SJCRH30 (cell line): ENCODE data around the gene FSTL4. TPM values are rescaled to one million over a fixed set of nuclear protein-coding genes. Genes with fewer than 3 reads are reported as not detected.
"Not testable (repeated sequence)": the region's sequence is repeated elsewhere in the genome, so short reads cannot be mapped to it uniquely, and the experiment has no call there.

Experiments
- DNase-seq, 2 experiments: peaks; one replicate each; pipeline ENCODE4 v3.0.0-alpha.2; 2015 to 2020
- H3K27ac ChIP-seq: fragments of 250-450 bp; sonication (Bioruptor Pico); 2 replicates; pipeline ENCODE4 v1.5.1; 2020; ENCODE audit warnings: mild to moderate bottlenecking, moderate library complexity
- H3K27me3 ChIP-seq: fragments of 250-450 bp; sonication (Bioruptor Pico); 2 replicates; pipeline ENCODE4 v1.5.1; 2020; ENCODE audit warnings: mild to moderate bottlenecking, moderate library complexity
- H3K36me3 ChIP-seq: fragments of 250-450 bp; sonication (Bioruptor Pico); 2 replicates; pipeline ENCODE4 v1.5.1; 2020; ENCODE audit warnings: mild to moderate bottlenecking, moderate library complexity
- H3K4me1 ChIP-seq: fragments of 250-450 bp; sonication (Bioruptor Pico); 2 replicates; pipeline ENCODE4 v1.5.1; 2020; ENCODE audit warnings: mild to moderate bottlenecking, moderate library complexity
- H3K4me3 ChIP-seq: fragments of 250-450 bp; sonication (Bioruptor Pico); 2 replicates; pipeline ENCODE4 v1.5.1; 2020; ENCODE audit warnings: mild to moderate bottlenecking, moderate library complexity
- H3K9me3 ChIP-seq: fragments of 250-450 bp; sonication (Bioruptor Pico); replicated peaks from 2 replicates; pipeline ENCODE4 v1.5.1; 2020; ENCODE audit warnings: mild to moderate bottlenecking, moderate library complexity
- total RNA-seq: library from RNA; depleted of rRNA; stranded (reverse); fragments of >200 nt; shearing (Covaris generic); gene quantifications from 2 replicates; pipeline ENCODE4 v1.2.3, GENCODE V29; 2014

Gene FSTL4
- total RNA-seq, 1 experiment from 2014 or later, result 7.1 TPM

DNA sequence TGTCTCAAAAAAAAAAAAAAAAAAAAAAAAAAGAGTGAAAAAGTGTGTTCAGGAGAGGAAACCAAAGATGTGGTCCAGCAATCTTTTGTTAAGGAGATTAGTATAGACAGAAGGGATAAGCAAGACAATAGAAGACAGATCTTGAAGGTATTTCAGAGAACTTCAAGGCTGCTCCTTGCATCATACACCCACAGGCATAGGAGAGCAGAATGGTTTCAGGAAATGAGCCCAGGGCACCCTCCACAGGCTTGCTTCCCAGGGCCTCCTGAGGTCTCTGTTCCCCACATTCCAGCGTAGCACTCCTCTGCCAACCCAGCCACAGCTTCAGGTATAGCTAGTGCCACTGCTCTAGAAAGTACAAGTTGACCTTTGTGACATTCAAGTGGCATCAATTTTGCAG is 65.8 kb downstream of the FSTL4 start:
- H3K27me3 ChIP-seq, result no peaks in the 10 kb centered on the region
- no peaks in the 10 kb centered on the region; the same call in 1 of the 2 replicates for H3K9me3 ChIP-seq
- H3K4me1 ChIP-seq, result no peaks in the 10 kb centered on the region
- H3K36me3 ChIP-seq, result no peaks in the 10 kb centered on the region
- H3K4me3 ChIP-seq, result no peak overlapping the region
- no peak for DNase-seq
- H3K27ac ChIP-seq, result no peak overlapping the region

GRCh38 chr5:133544346-133544745 is 68.0 kb downstream of the FSTL4 start:
- Histone ChIP-seq H3K27me3 (no peaks in the 10 kb centered on the region), H3K27ac (no peak overlapping the region), H3K4me1 (peaks cover 8% of the 10 kb centered on the region), H3K9me3 (no peaks in the 10 kb centered on the region; the same call in 1 of the 2 replicates), H3K4me3 (no peak overlapping the region), H3K36me3 (no peaks in the 10 kb centered on the region)
- no peak for DNase-seq

DNA sequence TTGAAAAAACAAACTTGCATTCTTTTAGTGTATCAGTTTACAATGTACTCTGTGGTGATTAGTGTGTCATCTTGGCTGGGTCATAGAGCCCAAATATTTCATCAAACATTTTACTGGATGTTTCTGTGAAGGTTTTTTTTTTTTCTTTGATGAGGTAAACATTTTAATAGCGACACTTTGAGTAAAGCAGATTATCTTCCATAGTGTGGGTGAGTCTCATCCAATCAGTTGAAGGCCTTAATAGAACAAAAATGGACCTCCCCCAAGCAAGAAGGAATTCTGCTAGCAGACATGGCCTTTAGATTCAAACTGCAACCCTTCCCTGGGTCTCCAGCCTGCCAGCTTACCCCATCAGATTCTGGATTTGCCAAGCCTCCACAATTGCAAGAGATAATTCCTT is 72.5 kb downstream of the FSTL4 start:
- no peaks in the 10 kb centered on the region for H3K36me3 ChIP-seq
- no peak overlapping the region for H3K27ac ChIP-seq
- no peaks in the 10 kb centered on the region for H3K27me3 ChIP-seq
- H3K4me1 ChIP-seq, result peaks cover 19% of the 10 kb centered on the region
- DNase-seq, result no peak
- no peak overlapping the region for H3K4me3 ChIP-seq
- H3K9me3 ChIP-seq, result no peaks in the 10 kb centered on the region; the same call in 1 of the 2 replicates

GRCh38 chr5:133538718-133539117 is 73.6 kb downstream of the FSTL4 start:
- Histone ChIP-seq H3K9me3 (no peaks in the 10 kb centered on the region), H3K27me3 (no peaks in the 10 kb centered on the region), H3K4me1 (peaks cover 30% of the 10 kb centered on the region), H3K36me3 (no peaks in the 10 kb centered on the region), H3K4me3 (no peak overlapping the region), H3K27ac (no peak overlapping the region)
- DNase-seq, result no peak

DNA sequence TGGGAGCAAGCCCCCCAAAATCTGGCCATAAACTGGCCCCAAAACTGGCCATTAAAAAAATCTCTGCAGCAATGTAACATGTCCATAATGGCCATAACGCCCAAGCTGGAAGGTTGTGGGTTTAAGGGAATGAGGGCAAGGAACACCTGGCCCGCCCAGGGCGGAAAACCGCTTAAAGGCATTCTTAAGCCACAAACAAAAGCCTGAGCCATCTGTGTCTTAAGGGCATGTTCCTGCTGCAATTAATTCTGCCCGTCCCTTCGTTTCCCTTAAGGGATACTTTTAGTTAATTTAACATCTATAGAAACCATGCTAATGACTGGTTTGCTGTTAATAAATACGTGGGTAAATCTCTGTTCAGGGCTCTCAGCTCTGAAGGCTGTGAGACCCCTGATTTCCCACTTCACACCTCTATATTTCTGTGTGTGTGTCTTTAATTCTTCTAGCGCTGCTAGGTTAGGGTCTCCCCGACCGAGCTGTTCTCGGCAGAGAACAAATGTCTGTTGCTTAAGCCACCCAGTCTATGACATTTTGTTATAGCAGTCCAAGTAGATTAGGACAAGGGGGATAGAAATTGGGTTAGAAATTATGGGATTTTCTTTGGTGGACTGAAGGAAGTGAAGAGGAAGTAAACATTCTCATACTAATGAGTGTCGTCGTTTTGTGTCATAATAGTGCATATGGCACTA is 77.0 kb downstream of the FSTL4 start:
- Histone ChIP-seq H3K4me3 (peak overlapping the region; percentile 42), H3K4me1 (peaks cover 42% of the 10 kb centered on the region), H3K27ac (peak overlapping the region; percentile 74)
- DNase-seq, result peak; percentile 58 to 59
- not testable (repeated sequence) for H3K9me3 ChIP-seq, H3K36me3 ChIP-seq, H3K27me3 ChIP-seq

GRCh38 chr5:133534566-133534965 is 77.8 kb downstream of the FSTL4 start:
- Histone ChIP-seq H3K27ac (peak overlapping the region; percentile 74), H3K4me1 (peaks cover 41% of the 10 kb centered on the region), H3K4me3 (no peak overlapping the region), H3K36me3 (no peaks in the 10 kb centered on the region), H3K27me3 (no peaks in the 10 kb centered on the region), H3K9me3 (no peaks in the 10 kb centered on the region)
- DNase-seq, result peak; percentile 52 to 71

GRCh38 chr5:133533541-133533940 is 78.8 kb downstream of the FSTL4 start:
- Histone ChIP-seq H3K9me3 (no peaks in the 10 kb centered on the region), H3K4me3 (no peak overlapping the region), H3K36me3 (no peaks in the 10 kb centered on the region), H3K27ac (no peak overlapping the region), H3K27me3 (no peaks in the 10 kb centered on the region), H3K4me1 (peaks cover 45% of the 10 kb centered on the region)
- no peak for DNase-seq

GRCh38 chr5:133531594-133531993 is 80.7 kb downstream of the FSTL4 start:
- Histone ChIP-seq H3K9me3 (no peaks in the 10 kb centered on the region), H3K27me3 (no peaks in the 10 kb centered on the region), H3K4me1 (peaks cover 54% of the 10 kb centered on the region), H3K36me3 (no peaks in the 10 kb centered on the region), H3K4me3 (no peak overlapping the region), H3K27ac (no peak overlapping the region)
- DNase-seq, result peak in 1 of 2 experiments; percentile 22

DNA sequence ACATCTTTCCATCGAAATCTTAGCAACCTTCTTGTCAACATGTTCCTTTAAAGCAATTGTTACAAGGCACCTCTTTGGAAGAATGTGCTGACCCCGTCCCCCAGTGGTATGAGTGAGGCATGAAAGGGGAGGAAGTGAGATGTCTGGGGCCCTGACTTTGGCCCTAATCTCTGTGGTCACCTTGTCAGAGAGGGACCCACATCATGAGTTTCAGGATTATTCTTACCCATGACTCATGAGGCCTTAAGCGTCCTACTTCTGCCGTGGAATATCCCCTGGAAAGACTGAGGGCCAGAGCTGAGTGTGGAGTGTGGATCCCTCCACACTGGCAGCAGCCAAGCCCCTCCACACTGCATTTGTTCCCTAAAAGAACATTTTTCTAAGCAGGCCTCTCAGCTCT is 81.2 kb downstream of the FSTL4 start:
- Histone ChIP-seq H3K36me3 (no peaks in the 10 kb centered on the region), H3K4me3 (no peak overlapping the region), H3K9me3 (no peaks in the 10 kb centered on the region), H3K4me1 (peaks cover 54% of the 10 kb centered on the region), H3K27me3 (no peaks in the 10 kb centered on the region), H3K27ac (no peak overlapping the region)
- DNase-seq, result no peak

DNA sequence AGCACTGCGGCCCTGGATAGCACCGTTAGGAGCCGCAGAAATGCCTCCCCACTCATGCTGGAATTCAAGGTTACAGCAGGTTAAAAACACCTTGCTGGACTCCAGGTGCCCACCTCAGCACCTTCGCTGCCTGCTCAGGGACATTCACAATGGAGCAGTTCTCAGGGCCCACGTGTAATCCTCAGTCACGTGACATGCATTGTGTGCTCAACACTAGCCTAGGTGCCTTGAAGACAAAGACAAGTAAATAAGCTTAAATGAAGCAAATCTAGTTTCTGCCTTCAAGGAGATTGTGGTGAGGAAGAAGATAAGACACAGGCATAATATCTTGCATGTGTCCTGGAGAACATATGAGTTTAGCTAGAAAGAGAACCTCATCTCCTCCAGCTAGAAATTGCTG is 82.1 kb downstream of the FSTL4 start:
- Histone ChIP-seq H3K4me3 (no peak overlapping the region), H3K4me1 (peaks cover 48% of the 10 kb centered on the region), H3K36me3 (no peaks in the 10 kb centered on the region), H3K27me3 (no peaks in the 10 kb centered on the region), H3K27ac (no peak overlapping the region), H3K9me3 (no peaks in the 10 kb centered on the region)
- no peak for DNase-seq

GRCh38 chr5:133528841-133529240 is 83.5 kb downstream of the FSTL4 start:
- no peaks in the 10 kb centered on the region for H3K9me3 ChIP-seq
- H3K4me1 ChIP-seq, result peaks cover 36% of the 10 kb centered on the region
- DNase-seq, result peak; percentile 35 to 57
- no peak overlapping the region for H3K27ac ChIP-seq
- H3K27me3 ChIP-seq, result no peaks in the 10 kb centered on the region
- H3K36me3 ChIP-seq, result no peaks in the 10 kb centered on the region
- H3K4me3 ChIP-seq, result no peak overlapping the region

DNA sequence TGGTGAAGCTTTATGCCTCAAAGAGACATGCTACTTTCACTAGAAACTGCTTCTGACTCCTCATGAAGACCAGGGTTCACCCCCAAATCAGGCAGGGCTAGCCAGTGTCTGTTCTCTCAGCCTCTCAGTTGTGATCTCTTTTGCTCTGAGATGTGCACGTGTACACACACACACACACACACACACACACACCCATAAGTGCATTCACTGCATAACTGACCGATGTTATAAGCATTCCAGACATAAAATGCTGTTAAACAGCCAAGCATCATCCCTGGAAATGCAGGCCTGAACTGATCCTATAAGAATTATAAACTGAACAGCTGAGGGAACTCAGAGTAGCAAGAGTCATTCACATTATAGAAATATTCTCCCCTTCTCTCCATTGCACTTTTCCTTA is 85.0 kb downstream of the FSTL4 start:
- no peak for DNase-seq
- H3K4me3 ChIP-seq, result no peak overlapping the region

GRCh38 chr5:133526368-133526767 is 86.0 kb downstream of the FSTL4 start:
- DNase-seq, result no peak
- H3K4me3 ChIP-seq, result no peak overlapping the region
- peaks cover 38% of the 10 kb centered on the region for H3K4me1 ChIP-seq
- H3K27me3 ChIP-seq, result no peaks in the 10 kb centered on the region
- no peak overlapping the region for H3K27ac ChIP-seq
- H3K36me3 ChIP-seq, result no peaks in the 10 kb centered on the region
- no peaks in the 10 kb centered on the region for H3K9me3 ChIP-seq

More for the DNA sequence above, 85.0 kb downstream of the FSTL4 start:
- H3K27me3 ChIP-seq, result no peaks in the 10 kb centered on the region
- peaks cover 45% of the 10 kb centered on the region for H3K4me1 ChIP-seq
- no peaks in the 10 kb centered on the region for H3K9me3 ChIP-seq
- H3K36me3 ChIP-seq, result no peaks in the 10 kb centered on the region
- no peak overlapping the region for H3K27ac ChIP-seq

DNA sequence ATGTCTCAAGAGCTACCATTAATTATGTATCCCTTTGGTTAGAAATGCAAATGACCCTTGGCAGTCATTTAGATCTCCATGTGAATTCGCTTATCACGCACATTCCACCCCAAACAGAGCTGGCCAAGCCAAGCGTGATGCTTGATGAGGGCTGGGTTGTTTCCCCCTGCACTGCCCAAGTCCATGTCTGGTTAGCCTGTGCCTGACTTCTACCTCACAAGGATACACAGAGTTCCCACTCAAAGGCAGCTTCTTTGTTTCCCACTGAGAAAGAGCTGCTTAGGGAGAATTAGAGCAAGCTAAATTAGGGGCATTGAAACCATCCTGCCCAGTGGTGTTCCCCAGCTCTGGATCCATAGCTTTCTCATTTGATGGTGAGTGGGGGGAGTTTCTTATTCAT is 87.2 kb downstream of the FSTL4 start:
- Histone ChIP-seq H3K4me1 (peaks cover 33% of the 10 kb centered on the region), H3K9me3 (no peaks in the 10 kb centered on the region), H3K4me3 (no peak overlapping the region), H3K27ac (no peak overlapping the region), H3K27me3 (no peaks in the 10 kb centered on the region), H3K36me3 (no peaks in the 10 kb centered on the region)
- DNase-seq, result no peak

- DNase-seq, result no peak
- peaks cover 29% of the 10 kb centered on the region for H3K4me1 ChIP-seq
- H3K27ac ChIP-seq, result no peak overlapping the region
- H3K36me3 ChIP-seq, result no peaks in the 10 kb centered on the region
- no peaks in the 10 kb centered on the region for H3K27me3 ChIP-seq
- no peaks in the 10 kb centered on the region for H3K9me3 ChIP-seq
- H3K4me3 ChIP-seq, result no peak overlapping the region
These were observed 87.7 kb downstream of the FSTL4 start for GRCh38 chr5:133524666-133525065.

DNA sequence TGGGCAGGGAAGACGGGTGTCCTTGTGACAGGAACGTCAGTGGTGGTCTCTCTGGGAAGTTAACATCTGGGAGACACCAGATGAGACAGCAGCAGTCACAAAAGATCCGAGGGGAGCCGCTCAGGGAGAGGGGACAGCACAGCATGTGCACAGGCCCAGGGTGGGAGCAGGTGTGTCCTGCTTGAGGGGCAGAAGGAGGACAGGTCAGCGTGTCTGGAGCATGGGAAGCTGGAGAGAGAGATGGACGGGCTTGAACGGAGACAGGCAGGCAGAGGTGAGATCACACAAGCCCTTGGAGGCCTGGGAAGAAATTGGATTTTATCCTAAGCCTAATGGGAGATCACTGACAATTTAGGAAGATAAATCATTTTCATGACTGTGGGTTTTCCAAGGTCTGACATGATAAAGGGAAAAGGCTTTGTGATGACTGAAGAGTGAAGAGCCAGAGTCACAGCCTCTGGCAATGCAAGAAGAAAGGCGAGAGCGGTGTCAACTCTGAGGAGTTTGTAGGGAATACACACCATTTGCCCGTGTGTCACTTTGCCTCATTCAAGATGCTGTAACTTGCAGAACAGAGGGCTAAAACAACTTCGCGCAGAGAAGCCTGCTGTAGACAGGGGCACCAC is 88.3 kb downstream of the FSTL4 start:
- no peak overlapping the region for H3K4me3 ChIP-seq
- peaks cover 26% of the 10 kb centered on the region for H3K4me1 ChIP-seq
- no peak overlapping the region for H3K27ac ChIP-seq
- no peaks in the 10 kb centered on the region for H3K9me3 ChIP-seq
- no peak for DNase-seq
- no peaks in the 10 kb centered on the region for H3K36me3 ChIP-seq
- no peaks in the 10 kb centered on the region for H3K27me3 ChIP-seq
